Measurements from ENCODE around the gene FAM149B1.

Gene FAM149B1

GRCh38 chr10:73287441-73287840 is 119.5 kb downstream of the FAM149B1 start:
- Histone ChIP-seq H3K27ac (ENCODE audit: low read depth, low read length) (no peak overlapping the region), H3K36me3 (ENCODE audit: control insufficient read depth, insufficient read depth, low read length) (no peaks in the 10 kb centered on the region), H3K9ac (ENCODE audit: low read length) (no peak overlapping the region), H3K27me3 (ENCODE audit: control insufficient read depth, insufficient read depth, low read length) (no peaks in the 10 kb centered on the region), H3K4me3 (ENCODE audit: low read depth, low read length) (no peak overlapping the region), H3K9me3 (ENCODE audit: control insufficient read depth, insufficient read depth, low read depth, low read length) (peaks cover 9% of the 10 kb centered on the region; the same call in 1 of the 2 replicates), H3K4me1 (ENCODE audit: control insufficient read depth, insufficient read depth, low read length) (no peaks in the 10 kb centered on the region)

GRCh38 chr10:73289958-73290357 is 122.0 kb downstream of the FAM149B1 start:
- no peak overlapping the region for H3K27ac ChIP-seq (ENCODE audit: low read depth, low read length)
- no peak overlapping the region for H3K9ac ChIP-seq (ENCODE audit: low read length)
- H3K36me3 ChIP-seq (ENCODE audit: control insufficient read depth, insufficient read depth, low read length): no peaks in the 10 kb centered on the region
- H3K27me3 ChIP-seq (ENCODE audit: control insufficient read depth, insufficient read depth, low read length): no peaks in the 10 kb centered on the region
- H3K9me3 ChIP-seq (ENCODE audit: control insufficient read depth, insufficient read depth, low read depth, low read length): peaks cover 9% of the 10 kb centered on the region; the same call in 1 of the 2 replicates
- H3K4me3 ChIP-seq (ENCODE audit: low read depth, low read length): no peak overlapping the region
- no peaks in the 10 kb centered on the region for H3K4me1 ChIP-seq (ENCODE audit: control insufficient read depth, insufficient read depth, low read length)

DNA sequence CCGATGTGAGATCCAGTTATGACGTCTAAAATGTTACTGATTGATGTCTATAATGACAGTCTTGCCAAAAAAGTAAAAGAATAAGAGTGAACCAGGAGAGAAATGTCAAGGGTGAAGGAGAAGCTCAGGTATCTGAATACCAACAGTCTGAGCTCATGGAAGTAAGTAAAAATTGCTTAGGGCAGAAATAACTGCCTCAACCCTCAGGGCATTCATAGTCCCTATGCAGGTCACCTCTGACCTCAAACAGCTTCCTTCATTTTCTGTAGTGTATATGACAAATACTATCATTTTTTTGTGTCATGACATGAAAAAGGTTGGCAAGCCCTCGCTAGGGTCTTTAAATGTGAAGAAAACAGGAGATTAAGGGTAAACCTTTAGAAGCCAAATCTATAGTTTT is 125.5 kb downstream of the FAM149B1 start:
- H3K9ac ChIP-seq (ENCODE audit: low read length): no peak overlapping the region
- H3K9me3 ChIP-seq (ENCODE audit: control insufficient read depth, insufficient read depth, low read depth, low read length): 0 out of 2 replicates have a peak, but pooled peaks cover 4% of the 10 kb centered on the region
- H3K27me3 ChIP-seq (ENCODE audit: control insufficient read depth, insufficient read depth, low read length): no peaks in the 10 kb centered on the region
- H3K27ac ChIP-seq (ENCODE audit: low read depth, low read length): no peak overlapping the region
- H3K4me3 ChIP-seq (ENCODE audit: low read depth, low read length): no peak overlapping the region
- H3K36me3 ChIP-seq (ENCODE audit: control insufficient read depth, insufficient read depth, low read length): no peaks in the 10 kb centered on the region
- H3K4me1 ChIP-seq (ENCODE audit: control insufficient read depth, insufficient read depth, low read length): no peaks in the 10 kb centered on the region

Data from HUES6 (cell line).